Measurements from ENCODE around the gene DGKZ.

GRCh38 chr11:46397526-46397925, 50.3 kb downstream of the DGKZ start:
- no peak for TF ChIP-seq CTCF (IDR thresholded peaks at IDR 0.05)
- no peak for TF ChIP-seq POLR2A (IDR thresholded peaks at IDR 0.05)
